Nephron progenitor cell (in vitro differentiated cells): Measurements from ENCODE around the gene ZNF618.

Experiments used
- DNase-seq: peaks from one replicate; pipeline ENCODE4 v3.0.0; 2021
- H3K27ac Mint-ChIP-seq: 2 replicates; pipeline ENCODE4 v1.8.0; 2021; ENCODE audit warnings: mild to moderate bottlenecking, moderate library complexity, mixed read lengths
- H3K27me3 Mint-ChIP-seq: 2 replicates; pipeline ENCODE4 v1.8.0; 2021; ENCODE audit warnings: mild to moderate bottlenecking, low read depth, mixed read lengths; ENCODE audit not compliant: poor library complexity
- H3K36me3 Mint-ChIP-seq: 2 replicates; pipeline ENCODE4 v1.8.0; 2021; ENCODE audit warnings: low read depth, mixed read lengths
- H3K4me1 Mint-ChIP-seq: 2 replicates; pipeline ENCODE4 v1.8.0; 2021; ENCODE audit warnings: mixed read lengths
- H3K4me3 Mint-ChIP-seq: 2 replicates; pipeline ENCODE4 v1.8.0; 2021; ENCODE audit warnings: mild to moderate bottlenecking, moderate library complexity, mixed read lengths
- H3K9me3 Mint-ChIP-seq: 2 replicates; pipeline ENCODE4 v1.8.0; 2021; ENCODE audit warnings: mild to moderate bottlenecking, moderate library complexity, mixed read lengths
- TF ChIP-seq, protein P1 (sequence below): fragments of 200-600 bp; sonication (generic); IDR thresholded peaks from 2 replicates; pipeline ENCODE4 v1.5.0; 2021; ENCODE audit warnings: antibody characterized with exemption

ZNF618 gene

DNA sequence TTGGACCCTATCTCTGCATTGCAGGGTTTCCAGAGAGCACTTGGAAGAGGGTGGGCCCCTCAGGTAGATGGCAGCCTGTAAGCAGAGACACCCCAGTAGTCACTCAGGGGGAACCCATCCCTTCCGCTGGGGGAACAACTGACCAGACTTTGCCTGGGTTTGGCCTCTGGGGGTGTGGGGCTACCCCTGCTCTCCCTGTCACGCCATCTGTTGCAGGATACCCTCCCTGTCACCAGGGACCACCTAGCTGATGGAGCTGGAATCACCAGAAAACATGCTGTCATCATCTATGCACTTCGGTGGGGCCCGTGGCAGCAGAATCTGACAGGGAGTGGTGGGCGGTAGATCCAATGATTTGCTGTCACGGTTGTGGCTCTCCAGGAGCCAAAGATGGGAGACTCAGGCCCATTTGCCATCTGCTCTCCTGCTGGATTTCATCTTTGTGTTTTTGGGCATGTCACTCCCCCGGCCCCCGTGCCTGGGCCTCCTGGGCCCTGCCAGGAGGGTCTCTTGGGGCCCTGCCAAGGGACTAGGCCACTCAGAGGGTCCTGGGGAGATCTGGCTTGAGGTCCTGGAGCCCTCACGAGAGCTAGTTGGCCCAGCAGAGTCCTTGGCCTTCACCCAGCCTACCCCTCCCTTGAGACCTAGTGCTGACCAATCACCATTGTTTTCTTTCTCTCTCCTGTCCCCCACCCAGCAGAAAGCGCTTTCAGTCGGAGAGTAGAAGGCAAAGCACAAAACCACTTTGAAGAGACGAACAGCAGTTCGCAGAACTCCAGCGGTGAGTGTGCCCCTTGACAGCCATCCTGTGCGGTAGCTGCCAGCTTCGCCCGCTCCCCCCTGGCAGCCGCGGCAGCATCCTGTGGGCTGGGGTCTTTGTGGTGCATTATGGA, 156.1 kb downstream of the ZNF618 start:
- Mint-ChIP-seq H3K27ac (peak overlapping the region; percentile 69), H3K36me3 (peaks cover 56% of the 10 kb centered on the region), H3K9me3 (no peaks in the 10 kb centered on the region), H3K27me3 (no peaks in the 10 kb centered on the region), H3K4me1 (peaks cover 1% of the 10 kb centered on the region), H3K4me3 (no peak overlapping the region)
- no peak for DNase-seq
- TF ChIP-seq, protein P1, sequence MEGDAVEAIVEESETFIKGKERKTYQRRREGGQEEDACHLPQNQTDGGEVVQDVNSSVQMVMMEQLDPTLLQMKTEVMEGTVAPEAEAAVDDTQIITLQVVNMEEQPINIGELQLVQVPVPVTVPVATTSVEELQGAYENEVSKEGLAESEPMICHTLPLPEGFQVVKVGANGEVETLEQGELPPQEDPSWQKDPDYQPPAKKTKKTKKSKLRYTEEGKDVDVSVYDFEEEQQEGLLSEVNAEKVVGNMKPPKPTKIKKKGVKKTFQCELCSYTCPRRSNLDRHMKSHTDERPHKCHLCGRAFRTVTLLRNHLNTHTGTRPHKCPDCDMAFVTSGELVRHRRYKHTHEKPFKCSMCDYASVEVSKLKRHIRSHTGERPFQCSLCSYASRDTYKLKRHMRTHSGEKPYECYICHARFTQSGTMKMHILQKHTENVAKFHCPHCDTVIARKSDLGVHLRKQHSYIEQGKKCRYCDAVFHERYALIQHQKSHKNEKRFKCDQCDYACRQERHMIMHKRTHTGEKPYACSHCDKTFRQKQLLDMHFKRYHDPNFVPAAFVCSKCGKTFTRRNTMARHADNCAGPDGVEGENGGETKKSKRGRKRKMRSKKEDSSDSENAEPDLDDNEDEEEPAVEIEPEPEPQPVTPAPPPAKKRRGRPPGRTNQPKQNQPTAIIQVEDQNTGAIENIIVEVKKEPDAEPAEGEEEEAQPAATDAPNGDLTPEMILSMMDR: no peak

DNA sequence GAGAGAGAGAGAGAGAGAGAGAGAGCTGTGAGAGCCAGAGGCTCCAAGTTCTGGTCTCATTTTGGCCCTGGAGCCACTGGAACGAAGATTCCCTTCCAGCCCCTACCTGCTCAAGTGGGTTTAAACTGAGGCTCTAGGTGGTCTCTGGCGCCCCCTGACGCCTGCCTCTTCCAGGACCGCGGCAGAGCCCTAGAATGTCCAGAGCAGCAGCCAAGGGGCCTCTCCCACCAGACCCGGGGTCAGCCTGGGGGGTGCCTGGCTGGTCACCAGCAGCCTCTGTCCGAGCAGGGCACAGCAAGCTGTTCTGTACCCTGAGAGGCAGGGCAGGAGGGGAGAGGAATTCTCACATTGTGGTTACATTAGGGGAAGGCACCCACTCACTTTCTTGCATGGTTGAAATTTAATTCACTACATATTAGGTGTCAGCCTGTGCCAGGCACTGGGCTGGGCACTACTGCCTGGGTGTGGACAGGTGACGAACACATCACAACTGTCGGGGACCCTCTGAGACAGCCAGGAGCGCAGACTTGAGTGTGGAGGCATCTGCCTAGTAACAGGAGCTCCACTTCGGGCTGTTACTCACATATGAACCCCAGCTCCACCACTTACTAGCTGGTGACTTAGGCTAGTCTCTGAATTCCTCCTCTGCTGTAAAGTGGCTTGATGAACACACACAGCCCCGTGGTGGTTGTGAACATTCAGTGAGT, 157.4 kb downstream of the ZNF618 start:
- peak overlapping the region; percentile 88 for H3K27ac Mint-ChIP-seq
- peaks cover 59% of the 10 kb centered on the region for H3K36me3 Mint-ChIP-seq
- peaks cover 11% of the 10 kb centered on the region for H3K4me1 Mint-ChIP-seq
- no peaks in the 10 kb centered on the region for H3K27me3 Mint-ChIP-seq
- H3K9me3 Mint-ChIP-seq: no peaks in the 10 kb centered on the region
- peak; percentile 45 for DNase-seq
- no peak overlapping the region for H3K4me3 Mint-ChIP-seq
- TF ChIP-seq, protein P1: peak; percentile 48

DNA sequence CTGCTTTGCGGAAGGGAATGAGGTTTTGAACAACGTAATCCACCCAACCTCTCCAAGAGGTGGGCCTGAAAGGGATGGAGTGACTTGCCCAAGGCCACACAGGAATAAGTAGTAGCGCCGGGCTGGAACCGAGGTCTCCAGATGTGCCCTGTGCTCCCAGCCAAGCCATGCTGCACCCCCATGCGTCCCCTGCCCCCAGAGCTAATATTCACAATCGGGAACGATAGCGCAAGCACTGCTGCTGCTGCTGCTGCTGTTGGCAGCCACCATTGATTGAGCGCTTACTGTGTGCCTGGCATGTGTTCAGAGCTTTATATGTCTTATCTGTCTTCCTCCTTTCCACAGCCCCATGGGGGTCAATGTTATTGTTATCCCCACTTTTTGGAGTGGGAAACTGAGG, 158.1 kb downstream of the ZNF618 start:
- Mint-ChIP-seq H3K4me3 (no peak overlapping the region), H3K36me3 (peaks cover 52% of the 10 kb centered on the region), H3K4me1 (peaks cover 13% of the 10 kb centered on the region), H3K9me3 (no peaks in the 10 kb centered on the region), H3K27me3 (no peaks in the 10 kb centered on the region), H3K27ac (no peak overlapping the region)
- DNase-seq: no peak
- TF ChIP-seq, protein P1: no peak

DNA sequence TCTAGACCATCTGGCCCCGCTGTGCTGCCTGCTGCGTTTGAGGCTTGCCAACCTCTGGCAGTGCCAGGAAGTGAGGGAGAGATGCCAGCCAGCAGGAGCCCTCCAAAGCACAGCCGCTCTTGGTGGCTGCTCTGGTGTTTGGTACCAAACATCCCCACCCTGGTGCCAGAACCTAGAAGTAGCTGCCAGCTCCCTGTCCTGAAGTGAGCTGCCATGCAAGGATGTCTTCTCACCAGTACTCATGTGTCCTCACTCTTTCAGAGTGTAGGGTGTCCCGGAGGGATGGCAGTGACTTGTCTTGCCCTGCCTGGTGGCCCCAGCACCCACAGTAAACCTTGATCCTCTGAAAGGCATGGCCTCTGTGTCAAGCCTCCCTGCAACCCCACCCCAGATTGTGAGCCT, 158.6 kb downstream of the ZNF618 start:
- Mint-ChIP-seq H3K4me3 (no peak overlapping the region), H3K27me3 (no peaks in the 10 kb centered on the region), H3K4me1 (peaks cover 13% of the 10 kb centered on the region), H3K27ac (no peak overlapping the region), H3K9me3 (no peaks in the 10 kb centered on the region), H3K36me3 (peaks cover 51% of the 10 kb centered on the region)
- TF ChIP-seq, protein P1: no peak
- no peak for DNase-seq

DNA sequence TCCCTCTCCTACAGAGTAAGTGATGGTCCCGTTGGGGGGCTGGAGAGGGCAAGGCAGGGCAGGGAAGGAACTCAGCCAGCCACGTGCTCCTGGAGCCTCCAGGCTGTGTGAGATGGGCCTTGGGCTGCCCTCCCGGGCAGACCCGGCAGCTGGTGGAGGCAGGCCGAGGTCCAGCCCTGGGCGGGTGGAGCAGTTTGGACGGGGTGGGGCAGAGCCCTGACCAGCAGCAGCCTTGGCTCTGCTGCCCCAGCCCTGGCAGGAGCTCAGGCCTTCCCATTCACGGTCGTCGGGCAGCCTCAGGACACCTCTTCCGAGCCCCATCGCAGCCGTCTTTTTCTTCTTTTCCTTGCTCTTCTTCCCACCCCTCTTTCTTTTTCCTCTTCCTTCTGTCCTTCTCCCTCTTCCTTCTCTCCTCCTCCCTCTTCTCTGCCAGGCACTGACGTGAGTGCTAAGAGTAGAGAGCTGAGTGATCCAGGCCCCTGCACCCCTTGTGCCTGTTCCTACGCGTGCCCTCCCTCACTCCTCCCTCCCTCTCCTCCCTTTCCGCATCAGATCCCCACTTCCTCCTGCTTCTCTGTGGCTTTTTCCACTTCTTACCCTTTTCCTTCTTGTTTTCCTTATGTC, 159.2 kb downstream of the ZNF618 start:
- Mint-ChIP-seq H3K9me3 (no peaks in the 10 kb centered on the region), H3K4me3 (no peak overlapping the region), H3K27ac (peak overlapping the region; percentile 73), H3K27me3 (no peaks in the 10 kb centered on the region), H3K4me1 (peaks cover 13% of the 10 kb centered on the region), H3K36me3 (peaks cover 51% of the 10 kb centered on the region)
- TF ChIP-seq, protein P1: no peak
- no peak for DNase-seq
